CD4-positive, alpha-beta T cell treated with Interleukin-21 for 1 hour (primary cell): ENCODE measurements around the gene ZSCAN10.
A peak's percentile ranks its signal among the peaks of the same experiment; 100 is the strongest.
"Not testable (repeated sequence)": the region's sequence is repeated elsewhere in the genome, so short reads cannot be mapped to it uniquely, and the experiment has no call there.

Source experiments
- DNase-seq: peaks from one replicate; pipeline ENCODE4 v3.0.0-alpha.2; 2020

The ZSCAN10 gene

DNA sequence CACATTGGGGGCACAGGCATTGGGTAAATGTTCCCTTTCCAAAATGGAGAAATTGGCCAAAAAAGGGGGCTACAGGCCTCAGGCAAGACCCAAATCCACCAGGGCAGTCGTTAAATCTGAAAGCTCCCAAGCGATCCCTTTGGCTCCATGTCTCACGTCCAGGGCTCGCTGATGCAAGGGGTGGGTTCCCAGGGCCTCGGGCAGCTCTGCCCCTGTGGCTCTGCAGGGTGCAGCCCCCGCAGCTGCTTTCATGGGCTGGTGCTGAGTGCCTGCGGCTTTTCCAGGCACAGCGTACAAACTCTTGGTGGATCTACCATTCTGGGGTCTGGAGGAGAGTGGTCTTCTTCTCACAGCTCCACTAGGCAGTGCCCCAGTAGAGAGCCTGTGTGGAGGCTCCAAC is 15.7 kb downstream of the ZSCAN10 start:
- DNase-seq, result not testable (repeated sequence)

DNA sequence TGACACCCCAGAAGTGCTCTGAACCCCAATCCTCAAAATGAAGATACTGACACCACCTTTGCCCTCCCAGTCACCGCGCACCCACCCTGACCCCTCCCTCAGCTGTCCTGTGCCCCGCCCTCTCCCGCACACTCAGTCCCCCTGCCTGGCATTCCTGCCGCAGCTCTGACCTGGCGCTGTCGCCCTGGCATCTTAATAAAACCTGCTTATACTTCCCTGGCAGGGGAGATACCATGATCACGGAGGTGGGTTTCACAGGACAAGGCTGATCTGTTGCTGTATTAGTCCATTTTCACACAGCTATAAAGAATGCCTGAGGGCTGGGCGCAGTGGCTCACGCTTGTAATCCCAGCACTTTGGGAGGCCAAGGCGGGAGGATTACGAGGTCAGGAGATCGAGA is 17.1 kb downstream of the ZSCAN10 start:
- DNase-seq, result not testable (repeated sequence)

DNA sequence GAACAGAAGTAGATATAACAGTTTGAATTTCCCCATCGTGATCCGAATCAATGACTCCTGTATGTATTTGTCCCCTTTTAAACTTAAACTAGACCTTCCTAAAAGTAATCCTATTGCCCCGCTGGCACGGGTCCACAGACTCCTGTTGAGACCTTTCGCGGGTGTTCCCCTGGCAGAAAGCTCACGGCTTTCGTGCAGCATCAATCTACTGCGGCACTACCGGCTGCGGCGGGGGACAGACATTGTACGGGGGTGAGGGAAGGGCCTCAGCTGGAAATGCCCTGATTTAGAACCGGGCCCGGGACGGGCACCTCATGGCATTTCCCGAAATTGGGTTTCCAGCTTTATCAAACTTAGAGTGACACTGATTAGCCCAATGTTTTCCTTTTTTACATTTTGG is 19.1 kb downstream of the ZSCAN10 start:
- no peak for DNase-seq

DNA sequence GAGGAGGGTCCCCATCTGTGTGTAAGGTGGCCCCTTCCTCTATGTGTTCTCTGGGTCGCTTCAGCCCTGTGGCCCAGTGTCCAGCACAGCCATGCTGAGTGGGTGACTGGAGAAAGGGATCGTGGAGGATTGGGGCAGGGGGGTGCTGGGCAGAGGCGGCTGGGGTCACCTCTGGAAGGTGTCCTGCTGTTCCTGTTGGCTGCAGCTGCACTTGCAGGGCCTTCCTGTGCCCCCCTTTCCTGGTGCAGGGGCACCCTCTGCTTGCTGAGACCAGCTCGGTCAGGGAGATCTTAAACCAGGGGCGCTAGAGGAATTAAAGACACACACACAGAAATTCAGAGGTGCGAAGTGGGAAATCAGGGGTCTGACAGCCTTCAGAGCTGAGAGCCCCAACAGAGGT is 22.5 kb downstream of the ZSCAN10 start:
- DNase-seq, result no peak

DNA sequence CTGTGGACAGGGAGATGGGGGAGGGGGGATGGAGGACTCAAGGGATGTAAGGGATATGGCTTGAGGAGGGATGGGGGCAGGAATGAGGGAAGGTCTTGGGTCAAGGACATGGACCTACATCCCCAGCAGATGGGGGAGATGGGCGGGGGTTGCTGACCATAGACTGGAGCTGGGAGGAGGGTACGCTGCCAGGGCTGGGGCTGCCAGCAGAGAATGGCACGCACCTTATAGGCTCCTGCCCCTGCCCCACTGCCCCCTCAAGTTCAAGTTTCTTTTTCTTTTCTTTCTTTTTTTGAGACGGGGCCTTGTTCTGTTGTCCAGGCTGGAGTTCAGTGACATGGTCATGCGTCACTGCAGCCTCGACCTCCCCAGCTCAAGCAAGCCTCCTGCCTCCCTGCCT is 23.1 kb downstream of the ZSCAN10 start:
- DNase-seq, result not testable (repeated sequence)

DNA sequence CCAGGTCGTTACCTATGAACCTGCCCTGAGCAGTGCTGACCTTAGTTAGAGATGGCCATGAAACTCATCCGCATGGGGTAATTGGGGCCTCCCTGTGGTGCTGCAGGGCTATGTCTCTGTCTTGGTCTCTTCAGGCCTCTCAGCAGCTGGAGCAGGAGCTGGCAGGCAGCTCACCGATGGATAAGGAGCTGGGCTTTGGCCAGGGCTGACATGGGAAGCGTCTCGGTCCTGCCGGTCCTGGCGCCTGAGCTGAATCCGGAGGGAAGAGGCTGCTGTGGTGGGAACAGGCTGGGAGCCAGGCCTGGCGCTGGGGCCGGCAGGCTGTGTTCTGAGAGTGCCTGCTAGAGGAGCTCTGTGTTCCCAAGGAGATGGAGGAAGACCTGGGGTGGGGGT is 23.6 kb downstream of the ZSCAN10 start:
- peak; percentile 26 for DNase-seq

DNA sequence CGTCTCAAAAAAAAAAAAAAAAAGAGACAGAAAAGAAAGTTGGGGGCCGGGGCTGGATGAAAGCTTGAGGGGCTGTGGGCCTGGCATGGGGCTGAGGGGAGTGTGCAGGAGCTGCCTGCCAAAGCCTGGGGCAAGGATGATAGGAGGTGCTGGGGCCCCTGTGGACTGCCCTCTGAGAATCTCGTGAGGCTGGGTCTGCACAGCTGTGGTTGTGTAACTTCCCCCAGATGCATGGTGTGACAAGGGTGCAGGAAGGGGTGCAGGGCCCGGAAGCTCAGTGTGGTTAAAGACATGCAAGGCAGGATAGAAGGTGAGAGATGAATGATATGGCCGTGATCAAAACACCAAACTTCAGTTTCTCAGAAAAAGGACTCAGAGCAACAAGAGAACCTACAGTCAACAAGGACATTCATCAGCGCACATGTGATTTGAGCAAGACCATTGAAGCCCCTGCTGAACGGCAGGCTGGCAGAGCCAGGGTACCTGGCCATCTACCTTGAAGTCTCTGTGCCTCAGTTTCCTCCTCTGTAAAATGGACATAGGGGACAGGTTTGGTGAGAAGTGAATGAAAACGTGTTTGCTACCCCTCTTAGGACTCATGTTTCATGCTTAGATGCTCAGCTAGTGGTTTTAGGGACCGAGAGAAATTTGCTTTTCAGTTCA is 24.1 kb downstream of the ZSCAN10 start:
- peak; percentile 90 for DNase-seq

DNA sequence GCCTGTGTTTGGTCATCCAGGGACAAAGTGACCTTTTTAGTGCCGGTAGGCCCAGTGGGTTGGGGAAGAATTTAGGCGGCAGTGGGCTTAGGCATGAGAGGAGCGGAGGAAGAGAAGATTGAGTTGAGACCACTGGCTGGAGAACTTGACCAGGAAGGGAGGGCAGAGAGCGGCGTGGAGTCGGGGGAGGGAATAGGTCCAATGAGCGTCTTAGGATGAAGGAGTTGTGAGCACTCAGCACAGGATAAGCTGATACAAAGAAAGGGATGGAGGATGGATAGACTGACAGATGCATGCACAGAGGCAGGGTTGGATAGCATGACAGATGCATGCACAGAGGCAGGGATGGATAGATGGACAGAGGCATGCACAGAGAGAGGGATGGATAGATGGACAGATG is 25.6 kb downstream of the ZSCAN10 start:
- no peak for DNase-seq

DNA sequence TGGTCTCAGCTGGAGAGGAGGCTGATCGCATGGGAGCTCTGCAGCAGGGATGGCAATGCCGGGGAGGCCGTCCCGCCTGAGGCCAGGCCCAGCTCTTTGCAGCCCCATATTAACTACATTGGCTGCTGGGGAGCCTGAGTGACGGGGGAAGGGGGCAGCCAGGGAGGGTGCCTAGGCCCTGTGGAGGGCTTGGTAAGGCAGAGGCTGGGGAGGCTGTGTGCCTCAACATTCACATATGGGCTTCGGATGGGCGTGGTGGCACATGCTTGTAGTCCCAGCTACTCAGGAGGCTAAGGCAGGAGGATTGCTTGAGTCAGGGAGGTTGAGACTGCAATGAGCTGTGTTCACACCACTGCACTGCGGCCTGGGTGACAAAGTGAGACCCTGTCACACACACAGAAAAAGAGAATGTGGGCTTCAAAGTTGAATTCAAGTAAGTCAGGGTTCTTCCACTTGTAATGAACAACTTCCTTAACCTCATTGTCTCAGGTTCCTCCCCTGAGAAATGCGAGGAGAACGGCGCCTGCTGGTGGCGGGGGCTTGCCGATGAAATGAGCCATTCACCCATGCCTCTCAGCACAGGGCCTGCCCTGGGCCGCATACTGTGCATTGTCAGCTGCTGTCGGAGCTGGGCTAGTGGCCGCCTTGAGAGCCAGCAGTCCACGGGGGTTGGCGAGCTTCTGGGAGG is 26.4 kb downstream of the ZSCAN10 start:
- peak; percentile 67 for DNase-seq

DNA sequence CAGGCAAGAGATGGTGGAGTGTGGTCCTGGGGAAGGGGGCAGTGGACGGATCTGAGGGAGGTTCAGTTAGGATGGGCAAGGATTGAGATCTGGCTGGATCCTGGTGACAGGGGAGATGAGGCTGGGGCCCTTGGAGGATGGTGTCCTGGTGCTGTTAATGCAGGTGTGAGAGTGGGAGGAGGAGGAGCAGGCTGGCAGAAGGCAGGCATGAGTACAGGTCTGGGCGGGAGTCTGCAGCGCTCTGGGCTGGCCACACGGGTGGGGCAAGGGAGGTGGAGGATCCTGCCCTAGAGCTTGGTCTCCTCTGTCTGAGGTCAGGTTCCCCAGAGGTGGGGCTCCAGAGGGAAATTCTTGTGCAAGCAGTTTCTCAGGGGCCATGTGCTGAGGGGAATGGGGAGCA is 26.9 kb downstream of the ZSCAN10 start:
- peak; percentile 57 for DNase-seq

DNA sequence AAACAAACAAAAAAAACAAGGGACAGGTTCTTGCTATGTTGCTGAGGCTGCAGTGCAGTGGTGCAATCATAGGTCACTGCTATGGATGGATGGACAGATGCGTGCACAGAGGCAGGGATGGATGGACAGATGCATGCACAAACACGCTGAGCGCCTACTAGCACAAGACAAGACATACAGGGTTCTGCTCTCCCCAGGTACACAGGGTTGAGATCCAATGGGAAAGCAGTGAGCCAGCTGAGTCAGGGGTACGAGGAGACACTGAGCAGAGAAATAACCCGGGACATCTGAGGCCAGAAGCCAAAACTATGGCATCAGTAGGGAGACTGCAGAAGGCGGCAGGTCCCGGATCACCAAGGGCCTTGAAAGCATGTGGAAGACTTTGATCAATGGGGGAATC is 27.4 kb downstream of the ZSCAN10 start:
- peak; percentile 35 for DNase-seq

DNA sequence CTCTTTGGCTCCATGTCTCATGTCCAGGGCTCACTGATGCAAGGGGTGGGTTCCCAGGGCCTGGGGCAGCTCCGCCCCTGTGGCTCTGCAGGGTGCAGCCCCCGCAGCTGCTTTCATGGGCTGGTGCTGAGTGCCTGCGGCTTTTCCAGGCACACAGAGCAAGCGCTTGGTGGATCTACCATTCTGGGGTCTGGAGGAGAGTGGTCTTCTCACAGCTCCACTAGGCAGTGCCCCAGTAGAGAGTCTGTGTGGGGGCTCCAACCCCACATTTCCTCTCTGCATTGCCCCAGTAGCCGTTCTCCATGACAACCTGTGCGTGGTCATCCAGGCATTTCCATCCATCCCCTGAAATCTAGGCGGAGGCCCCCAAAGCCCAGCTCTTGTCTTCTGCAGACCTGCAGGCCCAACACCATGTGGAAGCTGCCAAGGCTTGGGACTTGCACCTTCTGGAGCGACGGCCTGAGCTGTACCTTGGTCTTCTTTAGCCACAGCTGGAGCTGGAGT is 28.4 kb downstream of the ZSCAN10 start:
- DNase-seq, result peak; percentile 51

DNA sequence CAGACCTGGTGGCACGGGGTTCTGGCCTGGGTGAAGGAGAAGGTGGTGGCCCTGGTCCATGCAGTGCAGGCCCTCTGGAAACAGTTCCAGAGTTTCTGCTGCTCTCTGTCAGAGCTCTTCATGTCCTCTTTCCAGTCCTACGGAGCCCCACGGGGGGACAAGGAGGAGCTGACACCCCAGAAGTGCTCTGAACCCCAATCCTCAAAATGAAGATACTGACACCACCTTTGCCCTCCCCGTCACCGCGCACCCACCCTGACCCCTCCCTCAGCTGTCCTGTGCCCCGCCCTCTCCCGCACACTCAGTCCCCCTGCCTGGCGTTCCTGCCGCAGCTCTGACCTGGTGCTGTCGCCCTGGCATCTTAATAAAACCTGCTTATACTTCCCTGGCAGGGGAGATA is 29.9 kb downstream of the ZSCAN10 start:
- not testable (repeated sequence) for DNase-seq

DNA sequence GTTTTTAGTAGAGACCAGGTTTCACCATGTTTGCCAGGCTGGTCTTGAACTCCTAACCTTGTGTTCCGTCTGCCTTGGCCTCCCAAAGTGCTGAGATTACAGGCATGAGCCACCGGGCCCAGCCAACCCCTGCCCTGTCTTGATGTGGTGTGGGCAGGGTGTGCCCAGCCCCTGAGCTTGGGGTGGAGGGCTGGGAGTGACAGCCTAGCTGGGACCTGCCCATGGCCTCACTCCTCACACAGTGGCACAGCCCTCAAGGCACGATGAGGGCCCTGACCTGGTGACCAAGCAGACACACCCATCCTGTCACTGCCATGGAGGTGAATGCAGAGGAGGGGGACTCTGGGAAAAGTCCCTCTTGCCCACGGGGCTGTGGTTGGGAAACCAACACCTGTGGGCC is 30.6 kb downstream of the ZSCAN10 start:
- DNase-seq, result peak; percentile 57

DNA sequence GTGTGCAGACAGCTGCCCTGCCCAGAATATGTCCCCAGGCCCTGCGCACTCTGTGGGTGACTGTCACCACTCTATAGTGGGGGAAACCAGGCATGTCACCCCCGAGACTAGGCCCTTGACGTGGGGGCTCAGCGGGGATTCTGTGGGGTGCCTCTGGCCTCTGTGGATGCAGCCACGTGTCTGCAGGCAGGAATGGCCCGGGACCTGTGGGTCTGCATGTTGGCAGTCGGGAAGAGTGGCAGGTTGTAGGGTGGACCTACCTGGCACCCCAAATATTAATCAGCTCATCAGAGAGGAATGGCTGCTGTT is 32.7 kb downstream of the ZSCAN10 start:
- no peak for DNase-seq

DNA sequence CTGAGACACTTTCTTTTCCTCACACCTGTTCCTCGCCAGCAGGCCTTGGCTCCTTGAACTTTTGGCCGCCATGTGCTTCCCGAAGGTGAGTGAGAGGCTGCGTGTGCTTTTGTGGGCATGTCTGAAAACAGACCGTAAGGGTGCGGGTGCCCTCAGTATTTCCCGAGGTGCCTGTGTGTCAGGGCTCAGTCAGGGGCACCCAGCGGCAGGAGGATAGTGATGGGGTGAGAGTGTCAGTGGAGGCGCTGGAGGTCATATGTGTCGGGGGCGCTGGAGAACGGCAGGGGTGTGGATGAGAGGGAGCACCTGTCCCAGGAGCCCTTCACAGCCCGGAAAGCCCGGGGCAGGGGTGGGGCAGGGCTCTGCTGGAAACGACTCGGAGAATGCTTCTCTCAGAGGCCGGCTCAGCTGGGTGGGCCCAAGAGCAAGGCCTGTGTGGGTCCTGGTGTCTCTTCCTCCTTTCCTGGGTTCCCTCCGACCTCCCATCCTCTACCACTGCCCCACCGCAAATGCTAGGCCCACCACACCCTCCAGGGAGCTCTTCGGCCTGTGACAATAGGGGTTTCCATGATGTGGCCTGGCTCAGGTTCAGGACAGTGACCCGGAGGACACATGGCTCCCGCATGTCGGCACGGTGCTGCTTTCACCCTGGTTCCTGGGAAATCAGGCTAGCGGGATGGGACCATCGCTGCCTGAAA is 33.2 kb downstream of the ZSCAN10 start:
- DNase-seq, result no peak

DNA sequence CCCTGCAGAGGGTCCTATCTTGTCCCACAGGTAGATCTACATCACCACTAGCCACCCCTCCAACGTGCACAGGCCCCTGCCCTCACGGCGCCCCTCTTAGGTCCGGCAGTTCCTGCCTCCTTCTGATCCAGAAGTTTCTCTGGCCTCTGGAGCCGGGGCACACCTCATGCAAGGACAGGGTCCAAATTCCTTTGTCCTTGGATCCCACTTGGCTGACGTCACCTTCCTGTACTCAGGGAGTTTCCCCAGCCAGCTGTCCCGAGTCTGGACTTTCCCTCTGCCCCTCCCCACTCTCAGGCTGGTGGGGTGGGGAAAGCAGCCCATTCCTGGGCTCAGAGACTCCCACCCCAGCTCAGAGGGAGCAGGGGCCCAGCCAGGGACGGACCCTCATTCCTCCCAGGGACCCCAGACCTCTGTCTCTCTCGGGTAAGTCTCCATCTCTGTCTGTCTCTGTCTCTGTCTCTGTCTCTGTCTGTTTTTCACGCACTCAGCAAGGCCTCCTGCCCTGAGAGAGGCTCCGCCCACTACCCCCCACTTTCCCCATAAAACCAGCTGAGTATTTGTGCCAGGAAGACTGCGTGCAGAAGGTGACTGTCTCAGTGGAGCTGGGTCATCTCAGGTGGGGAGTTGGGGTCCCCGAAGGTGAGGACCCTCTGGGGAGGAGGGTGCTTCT is 33.9 kb downstream of the ZSCAN10 start, which contains the start of gene IL32:
TSS of gene IL32 (plus strand) at position 572 of the 673 bp plus-strand sequence. CDS start 172 bp downstream, outside the sequence.
- peak; percentile 88 for DNase-seq

DNA sequence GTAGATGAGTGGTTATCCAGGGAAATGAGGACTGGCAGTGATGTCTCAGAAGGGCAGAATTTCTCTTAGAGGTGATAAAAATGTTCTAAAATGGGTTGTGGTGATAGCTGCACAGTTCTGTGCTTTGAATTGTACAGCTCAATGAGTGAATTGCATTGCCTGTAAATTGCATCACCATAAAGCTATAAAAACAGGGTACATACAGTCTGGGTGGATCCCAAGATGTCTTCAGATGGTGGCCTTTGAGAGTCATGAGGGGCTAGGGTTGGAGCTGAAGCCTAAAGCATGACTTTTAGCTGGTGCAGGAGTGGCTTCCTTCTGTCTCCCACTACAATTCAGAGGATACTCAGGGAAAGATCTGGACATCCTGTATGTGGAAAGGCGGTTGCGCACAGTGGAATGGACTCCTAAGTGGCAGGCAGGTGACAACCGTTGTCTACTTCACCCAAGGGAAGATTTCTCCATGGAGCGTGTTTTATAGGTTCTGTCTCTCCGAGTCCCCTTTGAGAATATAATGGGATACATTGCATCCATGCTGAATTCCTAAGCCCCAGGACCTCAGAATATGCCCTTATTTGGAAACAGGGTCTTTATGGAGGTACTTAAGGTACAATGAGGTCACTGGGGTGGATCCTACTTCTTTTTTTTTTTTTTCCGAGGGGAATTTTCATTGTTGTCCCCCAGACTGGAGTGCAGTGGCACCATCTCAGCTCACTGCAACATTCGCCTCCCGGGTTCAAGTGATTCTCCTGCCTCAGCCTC is 35.3 kb downstream of the ZSCAN10 start:
- no peak for DNase-seq

DNA sequence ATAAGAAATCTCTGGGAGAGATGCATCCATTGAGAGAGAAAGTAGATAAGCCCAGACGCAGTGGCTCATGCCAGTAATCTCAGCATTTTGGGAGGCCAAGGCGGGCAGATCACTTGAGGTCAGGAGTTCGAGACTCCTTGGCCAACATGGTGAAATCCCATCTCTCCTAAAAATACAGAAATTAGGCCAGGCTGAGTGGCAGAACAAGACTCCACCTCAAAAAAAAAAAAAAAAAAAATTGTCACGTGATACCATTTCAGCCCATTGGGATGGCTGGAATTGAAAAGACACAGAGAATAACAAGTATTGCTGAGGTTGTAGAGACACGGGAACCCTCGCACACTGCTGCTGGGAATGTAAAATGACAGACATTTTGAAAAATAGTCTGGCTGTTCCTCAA is 36.5 kb downstream of the ZSCAN10 start:
- DNase-seq, result no peak

DNA sequence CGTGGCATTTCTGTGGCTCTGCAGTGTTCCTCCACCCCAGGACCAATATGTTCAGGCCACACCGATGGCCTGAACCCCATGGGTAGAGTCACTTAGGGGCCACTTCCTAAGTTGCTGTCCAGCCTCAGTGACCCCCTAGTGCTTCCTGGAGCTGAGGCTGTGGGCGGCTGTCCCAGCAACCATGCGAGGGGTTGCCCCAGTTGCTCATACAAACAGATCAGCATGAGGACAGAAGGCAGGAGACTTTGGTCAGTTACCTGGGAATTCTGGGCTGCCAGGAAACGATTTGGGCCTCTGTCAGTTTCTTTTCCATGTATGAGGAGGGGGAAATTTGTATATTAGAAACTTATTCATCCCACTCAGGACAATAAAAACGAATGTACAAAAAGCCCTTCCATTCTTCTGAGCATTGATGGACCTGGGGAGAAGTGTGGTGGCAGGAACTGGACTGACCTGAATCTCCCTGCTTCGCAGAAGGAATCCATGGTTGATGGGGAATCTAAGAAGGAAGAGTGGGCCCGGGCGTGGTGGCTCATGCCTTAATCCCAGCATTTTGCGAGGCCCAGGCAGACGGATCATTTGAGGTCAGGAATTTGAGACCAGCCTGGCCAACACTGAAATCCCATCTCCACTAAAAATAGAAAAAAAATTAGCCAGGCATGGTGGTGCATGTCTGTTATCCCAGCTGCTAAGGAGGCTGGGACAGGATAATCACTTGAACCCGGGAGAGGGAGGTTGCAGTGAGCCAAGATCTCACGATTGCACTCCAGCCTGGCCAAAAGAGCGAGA is 38.6 kb downstream of the ZSCAN10 start:
- DNase-seq, result no peak

DNA sequence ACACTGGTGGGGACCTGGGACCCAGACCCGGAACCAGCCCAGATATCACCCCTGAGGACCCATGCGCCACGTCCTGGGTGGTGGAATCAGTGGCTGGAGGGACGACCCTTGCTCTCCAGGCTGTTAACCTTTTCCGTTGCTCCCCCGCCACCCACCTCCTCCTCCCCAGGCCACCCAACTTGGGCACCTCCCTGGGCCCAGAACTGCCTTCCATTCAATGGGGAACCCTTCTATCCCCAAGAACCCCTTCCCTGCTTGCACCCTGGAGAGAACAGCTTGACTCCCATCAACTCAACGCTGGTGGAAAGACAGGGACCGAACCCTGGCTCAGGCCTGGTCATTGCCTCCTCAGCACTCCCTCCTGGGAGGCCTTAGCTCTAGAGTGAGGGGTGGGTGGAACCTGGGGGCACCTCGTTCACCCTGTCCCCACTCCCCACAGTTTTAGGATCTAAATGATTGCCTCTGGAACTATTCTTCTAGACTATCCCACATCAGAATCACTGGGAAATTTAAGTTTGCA is 39.3 kb downstream of the ZSCAN10 start:
- DNase-seq, result no peak
